ENCODE measurements around the gene HMX2.

- TF ChIP-seq CTCF (IDR thresholded peaks at IDR 0.05; ENCODE audit: low read depth, low read length) (no peak), MAX (IDR thresholded peaks at IDR 0.05; ENCODE audit: low read depth, low read length) (no peak), POLR2A (IDR thresholded peaks at IDR 0.05; ENCODE audit: extremely low read depth, insufficient read length) (peak; percentile 41), MYC (IDR thresholded peaks at IDR 0.05; ENCODE audit: low read depth, low read length) (peak; percentile 31; the same call in 1 of the 2 replicates)
These were observed 12.4 kb upstream of the HMX2 start, which contains the start of gene HMX3 for GRCh38 chr10:123135415-123136141.
